Erythroblast (primary cell): ENCODE measurements around the gene PLAAT1.

Experiments used
- DNase-seq, 2 experiments: peaks; one replicate each; lab custom pipeline; 2025; lab: John Stamatoyannopoulos, UW
- GATA1 ChIP-seq: IDR thresholded peaks from 2 replicates; pipeline ENCODE4 v1.6.1; 2011; ENCODE audit warnings: low read depth, mild to moderate bottlenecking, control low read depth, low read length, moderate library complexity
- POLR2A ChIP-seq: IDR thresholded peaks from 2 replicates; pipeline ENCODE4 v1.6.1; 2011; ENCODE audit warnings: mild to moderate bottlenecking, low read length

The PLAAT1 gene

DNA sequence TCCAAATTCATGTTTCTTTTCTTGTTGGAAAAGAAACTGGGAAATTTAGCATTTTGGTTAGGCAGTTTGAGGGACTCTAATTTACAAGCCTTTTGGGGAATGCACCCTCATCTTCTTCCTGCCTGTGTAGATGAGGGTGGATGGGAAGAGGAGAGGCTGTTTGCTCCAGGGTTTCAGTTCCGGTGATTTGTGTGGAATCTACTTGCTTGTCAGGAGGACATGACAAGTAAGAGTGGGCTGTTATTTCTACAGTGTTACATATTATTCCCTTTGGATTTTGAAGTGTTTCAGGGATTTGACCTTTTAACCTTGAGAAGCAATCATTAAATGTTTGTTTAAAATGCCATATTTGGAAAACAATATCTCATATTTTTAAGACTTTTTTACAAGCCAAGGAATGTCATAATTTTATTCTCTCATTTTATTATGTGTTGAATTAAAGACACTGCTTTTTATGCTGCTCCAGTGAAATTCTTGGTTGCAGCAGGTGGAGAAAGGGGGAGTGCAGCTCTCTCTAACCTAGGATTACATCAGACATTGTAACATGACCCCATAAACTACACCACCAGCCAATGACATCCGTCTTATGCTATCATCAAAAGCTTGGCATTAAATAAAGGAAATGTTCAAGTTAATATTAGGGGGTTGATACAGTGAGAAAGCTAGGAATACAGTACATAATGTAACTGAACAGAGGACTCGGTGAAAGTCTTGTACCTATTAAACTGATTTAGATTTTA is 30.2 kb downstream of the PLAAT1 start:
- TF ChIP-seq GATA1 (no peak), POLR2A (no peak)
- no peak for DNase-seq

DNA sequence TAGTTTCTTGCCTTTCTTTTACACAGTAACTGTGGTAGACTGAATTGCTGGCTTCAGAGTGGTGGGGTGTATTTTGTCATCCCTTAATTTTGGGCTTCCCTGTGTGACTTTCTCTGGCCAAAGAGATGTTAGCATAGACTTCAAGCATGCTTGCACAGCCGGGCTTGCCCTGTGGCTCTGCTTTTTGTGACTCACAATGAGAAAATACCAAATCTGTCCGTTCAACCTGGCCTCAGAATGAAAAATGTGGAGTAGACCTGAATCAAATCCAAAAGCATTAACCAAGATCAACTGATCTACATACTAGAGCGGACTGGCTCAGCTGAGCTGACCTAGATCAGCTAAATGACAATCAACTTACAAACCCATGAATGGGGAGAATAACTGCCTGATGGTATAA is 51.4 kb downstream of the PLAAT1 start:
- DNase-seq: no peak

DNA sequence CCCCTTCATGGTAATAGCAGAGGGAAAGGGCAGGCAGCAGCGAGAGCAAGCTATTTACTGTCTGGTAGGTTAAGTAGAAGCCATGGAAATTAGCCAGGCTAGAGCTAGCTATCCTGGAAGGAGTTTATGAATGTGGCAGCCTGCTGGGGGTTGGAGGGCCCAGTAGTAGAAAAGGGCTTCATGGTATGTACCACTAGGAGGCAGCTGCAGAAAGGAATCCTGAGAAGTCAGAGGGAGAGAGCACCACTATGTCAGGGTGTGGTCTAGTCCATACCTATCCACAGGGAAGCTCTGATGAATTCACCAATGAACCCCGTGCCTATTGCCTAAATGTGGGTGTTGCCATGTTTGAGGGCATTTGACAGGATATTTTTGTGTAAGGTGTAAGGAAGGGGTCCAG is 55.0 kb downstream of the PLAAT1 start:
- DNase-seq: no peak
- TF ChIP-seq POLR2A: no peak
- TF ChIP-seq GATA1: no peak

More for the DNA sequence above, 51.4 kb downstream of the PLAAT1 start:
- TF ChIP-seq GATA1 (no peak), POLR2A (no peak)

DNA sequence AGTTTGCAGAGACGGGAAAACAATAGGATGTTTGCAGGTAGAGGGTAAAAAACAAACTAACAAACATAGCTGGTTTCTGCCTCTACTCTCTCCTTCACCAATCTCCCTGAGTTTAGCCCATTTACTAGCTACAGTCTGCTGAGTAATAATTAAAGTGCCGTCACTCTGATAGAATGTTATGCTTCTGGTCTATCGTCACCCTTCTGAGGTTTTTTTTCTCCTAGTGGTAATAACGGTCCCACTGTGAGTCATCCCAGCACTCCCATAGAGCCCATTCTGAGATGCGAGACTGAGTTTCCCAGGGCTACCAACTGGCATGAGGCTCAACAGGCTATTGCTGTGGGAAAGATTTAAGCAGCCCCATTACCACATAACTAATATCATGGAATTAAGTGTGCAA is 56.4 kb downstream of the PLAAT1 start:
- DNase-seq: no peak
- TF ChIP-seq GATA1 (no peak), POLR2A (no peak)

DNA sequence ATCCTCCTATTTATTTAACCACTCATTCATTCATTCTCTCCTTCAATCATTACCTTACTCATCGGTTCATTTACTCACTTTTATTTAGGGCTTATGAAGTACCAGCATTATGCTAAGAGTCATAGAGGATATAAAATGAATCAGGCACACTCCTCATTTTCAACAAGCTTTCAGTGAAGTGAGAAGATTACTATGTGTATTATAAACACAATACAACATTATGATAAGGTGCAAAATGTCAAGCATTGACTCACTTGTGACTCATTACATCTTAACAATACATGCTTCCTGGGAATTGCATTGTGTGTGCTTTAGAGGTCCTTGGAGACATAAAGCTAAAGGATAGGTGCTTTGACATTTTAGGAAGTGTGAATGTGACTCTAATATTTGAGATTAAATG is 60.4 kb downstream of the PLAAT1 start:
- TF ChIP-seq POLR2A (no peak), GATA1 (no peak)
- DNase-seq: no peak

DNA sequence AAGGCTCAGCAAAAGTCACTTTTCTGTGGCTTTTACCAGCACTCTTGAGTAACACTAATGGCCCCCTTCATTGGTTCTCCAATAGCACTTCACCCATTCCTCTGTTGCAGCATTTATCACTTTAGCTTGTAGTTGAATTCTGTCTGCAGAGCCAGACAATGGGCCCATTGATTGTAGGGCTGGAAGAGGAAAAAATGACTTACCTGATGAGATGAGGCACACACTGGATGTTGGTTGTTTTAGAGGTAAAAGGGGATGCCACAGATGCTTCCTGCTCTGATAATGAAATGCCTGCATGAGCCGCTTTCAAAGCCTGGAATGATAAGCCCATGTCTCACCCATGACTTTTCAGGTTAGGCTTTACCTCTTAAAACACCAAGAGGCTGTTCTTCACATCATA is 64.3 kb downstream of the PLAAT1 start:
- TF ChIP-seq POLR2A (no peak), GATA1 (no peak)
- no peak for DNase-seq

DNA sequence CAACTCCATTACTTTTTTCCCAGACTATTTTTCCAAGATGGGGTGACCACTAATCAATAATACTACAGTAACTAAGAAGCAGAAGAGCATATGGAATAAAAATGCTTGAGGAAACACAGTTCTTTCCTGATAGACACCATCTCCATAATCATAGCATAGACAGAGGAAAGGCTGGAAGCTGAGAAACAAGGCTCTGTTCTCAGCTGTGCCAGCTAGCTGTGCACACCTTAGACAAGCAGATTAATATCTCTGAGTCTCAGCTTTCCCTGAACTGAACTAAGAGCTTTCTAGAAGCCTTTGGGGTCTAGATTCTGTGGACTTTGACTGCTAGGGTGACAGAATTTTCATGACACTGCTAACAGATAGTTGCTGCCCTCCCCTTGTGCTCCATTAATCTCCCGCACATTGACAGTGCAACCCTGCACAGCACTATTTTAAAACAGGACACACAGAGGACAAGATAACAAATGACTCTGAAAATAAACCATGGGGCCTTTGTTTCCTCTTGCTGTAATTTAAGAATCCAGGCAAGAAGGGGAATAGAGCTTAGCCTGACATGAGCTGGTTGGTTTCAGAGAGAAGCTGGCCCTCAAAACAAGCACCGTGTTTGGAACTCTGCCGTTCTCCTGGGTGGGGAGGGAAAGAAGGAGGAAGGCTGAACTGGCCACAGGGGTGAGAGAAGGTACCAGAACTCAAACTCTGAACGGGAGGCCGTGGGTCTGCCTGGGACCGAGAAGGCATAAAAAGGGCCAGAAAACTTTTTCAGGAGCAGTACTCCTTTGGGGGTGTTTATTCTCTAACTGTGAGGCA is 70.1 kb downstream of the PLAAT1 start:
- no peak for TF ChIP-seq GATA1
- no peak for TF ChIP-seq POLR2A
- no peak for DNase-seq

DNA sequence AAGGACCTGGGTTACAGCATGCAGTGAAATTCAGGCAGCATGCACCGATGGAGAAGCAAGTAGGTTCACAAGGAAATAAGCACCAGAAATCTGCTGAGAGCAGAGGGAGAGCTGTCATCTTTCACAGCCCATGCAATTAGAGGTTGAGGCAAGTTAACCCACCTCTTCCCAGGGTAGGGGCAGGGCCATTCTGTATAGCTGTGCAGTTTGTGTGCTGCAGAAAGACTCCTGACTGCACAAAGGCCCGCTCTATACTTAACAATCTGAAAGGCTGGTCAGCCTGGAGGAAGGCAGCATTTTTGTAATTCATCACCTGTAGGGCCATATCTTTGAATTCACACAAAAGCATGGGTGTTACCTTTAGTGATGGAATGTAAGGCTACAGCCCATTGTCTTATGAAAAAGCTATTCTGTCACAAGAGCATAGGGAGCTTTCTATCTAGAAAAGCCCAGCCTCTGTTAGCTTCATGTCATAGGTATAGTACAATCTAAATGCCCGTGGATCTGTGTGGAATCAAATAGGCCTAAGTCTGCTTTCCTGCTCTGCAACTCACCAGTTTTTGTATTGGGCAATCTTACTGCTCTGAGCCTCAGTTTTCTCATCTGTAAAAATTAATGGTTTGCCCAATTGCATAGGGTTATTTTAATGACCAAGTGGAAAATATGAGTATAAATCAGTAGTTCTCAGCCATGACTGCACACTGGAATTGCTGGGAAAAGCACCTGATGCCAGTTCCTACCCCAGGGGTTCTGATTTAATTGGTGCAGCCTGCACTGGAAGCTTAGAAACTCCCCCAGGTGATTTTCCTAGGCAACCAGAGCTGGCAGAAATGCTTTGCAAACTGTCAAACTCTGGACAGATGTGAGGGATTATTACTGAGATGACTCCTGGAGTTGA is 72.3 kb downstream of the PLAAT1 start:
- no peak for DNase-seq
- TF ChIP-seq GATA1 (no peak), POLR2A (no peak)

DNA sequence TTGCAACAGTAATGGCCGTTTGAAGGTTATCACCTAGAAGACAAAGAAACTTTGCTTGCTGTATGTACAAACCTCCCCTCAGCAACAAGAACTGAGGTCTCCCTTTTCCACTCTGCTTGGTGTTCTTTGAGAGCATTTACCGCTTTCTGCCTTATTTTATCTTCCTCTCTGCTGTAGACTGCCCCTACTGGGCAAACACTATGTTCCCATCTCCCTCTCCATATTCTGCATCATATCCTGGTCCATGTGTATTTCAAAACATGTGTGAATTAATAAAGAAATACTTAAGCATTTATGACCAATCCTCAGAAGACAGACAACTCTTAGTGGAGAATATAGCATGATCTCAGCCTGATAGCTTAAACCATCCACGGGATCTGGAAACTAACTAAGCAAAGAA is 73.1 kb downstream of the PLAAT1 start:
- no peak for TF ChIP-seq POLR2A
- no peak for TF ChIP-seq GATA1
- no peak for DNase-seq

DNA sequence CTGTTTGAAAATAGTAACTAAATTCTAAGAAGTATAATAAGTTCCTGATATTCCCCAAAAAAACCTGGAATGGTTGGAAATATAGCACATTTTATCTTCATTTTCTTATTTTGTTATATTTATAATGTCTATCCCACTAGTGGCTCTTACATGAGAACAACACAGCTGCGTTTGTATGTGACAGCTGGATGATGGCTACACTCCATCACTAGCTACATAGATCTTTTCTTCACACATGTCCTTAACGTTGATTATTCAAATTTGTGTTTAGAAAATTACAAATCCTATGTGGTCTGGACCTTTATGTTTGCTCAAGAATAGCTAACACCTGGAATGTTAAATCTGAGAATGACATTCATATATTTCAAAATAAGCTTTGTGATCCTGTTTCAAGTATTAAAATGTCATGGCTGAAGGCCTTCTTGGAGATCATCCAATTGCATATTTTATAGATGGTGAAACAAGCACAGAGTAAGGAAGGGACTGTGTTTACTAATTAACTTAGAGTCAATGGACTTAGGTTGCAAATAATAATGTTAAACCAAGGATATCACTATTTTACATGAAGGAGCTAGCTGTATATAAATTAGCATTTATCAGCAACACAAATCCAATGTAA is 76.8 kb downstream of the PLAAT1 start:
- TF ChIP-seq GATA1 (no peak), POLR2A (no peak)
- DNase-seq: no peak
